K562 (cell line): ENCODE results near the gene ZAP70. TPM values are rescaled to one million over a fixed set of nuclear protein-coding genes. Genes with fewer than 3 reads are reported as not detected.

Experiments
- ATAC-seq: fragments of 200-7000 bp; cut with Tn5 transposase; 3 replicates; pipeline ENCODE4 v1.9.1; 2020; ENCODE audit warnings: moderate library complexity
- BruUV-seq: library from RNA; stranded (reverse); fragments of 400-500 nt; replicated peaks from 2 replicates; lab custom pipeline; 2021; lab: Mats Ljungman, UMichigan
- CTCF ChIA-PET: fragments of 300-600 bp; formaldehyde crosslinking; extraction: SDS; loops from one replicate; lab custom pipeline; 2021; ENCODE audit warnings: low intra/inter-chr PET ratio; lab: Yijun Ruan, JAX
- POLR2A ChIA-PET: fragments of 300-600, 350-650 bp; sonication (Branson Sonifier 250); formaldehyde crosslinking; extraction: SDS; loops from one replicate; lab custom pipeline; 2021; ENCODE audit warnings: antibody characterized with exemption, inconsistent platforms; lab: Yijun Ruan, JAX
- DNase-seq, 4 experiments: peaks; one replicate each; pipeline versions ENCODE4 v3.0.0 to v3.0.0-alpha.2; 2011 to 2018; ENCODE audit warnings: low spot score in 3 of 4, mixed read lengths in 3 of 4; ENCODE audit errors: extremely low read depth in 1 of 4
- FAIRE-seq: peaks from 2 replicates; lab custom pipeline; 2011; peaks lifted over from hg19 to GRCh38; lab: Jason Lieb, UNC
- H2AFZ ChIP-seq: 2 replicates; pipeline ENCODE4 v1.6.0; 2011; ENCODE audit warnings: low read depth, low read length, control low read depth, inconsistent platforms
- H3K27ac ChIP-seq: fragments of 200-600 bp; 3 replicates; pipeline ENCODE4 v1.8.0; 2011; ENCODE audit warnings: low read depth, mild to moderate bottlenecking, control low read depth, inconsistent platforms, low read length, moderate library complexity, mixed read lengths; ENCODE audit errors: extremely low read depth
- H3K27me3 ChIP-seq, 2 experiments: fragments of 300-600 bp in 1 of 2; 2 replicates in 1 of 2; 3 replicates in 1 of 2; pipeline versions ENCODE4 v1.6.0 to v1.8.0; 2011; ENCODE audit warnings: inconsistent platforms in 2 of 2, low read length in 2 of 2, mild to moderate bottlenecking in 1 of 2, mixed read lengths in 1 of 2, moderate library complexity in 1 of 2; ENCODE audit not compliant: control insufficient read depth in 2 of 2, insufficient read depth in 2 of 2
- H3K36me3 ChIP-seq: fragments of 300-600 bp; 3 replicates; pipeline ENCODE4 v1.8.0; 2011; ENCODE audit warnings: mild to moderate bottlenecking, low read length, inconsistent platforms; ENCODE audit not compliant: control insufficient read depth, insufficient read depth
- H3K4me1 ChIP-seq, 2 experiments: fragments of 200-600 bp in 1 of 2; replicated peaks in 1 of 2; 2 replicates in 1 of 2; 3 replicates in 1 of 2; pipeline versions ENCODE4 v1.5.1 to v1.8.0; 2011; ENCODE audit warnings: inconsistent platforms in 2 of 2, low read length in 2 of 2, mild to moderate bottlenecking in 1 of 2, mixed read lengths in 1 of 2, moderate library complexity in 1 of 2; ENCODE audit not compliant: control insufficient read depth in 2 of 2, insufficient read depth in 2 of 2
- H3K4me2 ChIP-seq: 2 replicates; pipeline ENCODE4 v1.6.1; 2011; ENCODE audit warnings: low read length, control low read depth, inconsistent platforms, mixed read lengths; ENCODE audit not compliant: insufficient read depth
- H3K4me3 ChIP-seq: fragments of 200-600 bp; sonication (generic), shearing (Covaris generic); 2 replicates; pipeline ENCODE4 v1.5.1; 2016; ENCODE audit warnings: control low read depth, inconsistent platforms
- H3K79me2 ChIP-seq: fragments of 200-600 bp; 3 replicates; pipeline ENCODE4 v1.8.0; 2011; ENCODE audit warnings: low read length, inconsistent platforms; ENCODE audit not compliant: control insufficient read depth, insufficient read depth
- H3K9ac ChIP-seq, 2 experiments: 2 replicates each; pipeline versions ENCODE4 v1.6.0 to v1.6.1; 2011; ENCODE audit warnings: low read depth in 2 of 2, low read length in 2 of 2, control low read depth in 1 of 2, inconsistent platforms in 1 of 2, mild to moderate bottlenecking in 1 of 2, mixed read lengths in 1 of 2; ENCODE audit not compliant: insufficient read depth in 1 of 2
- H3K9me1 ChIP-seq: one replicate; pipeline ENCODE4 v1.6.0; 2011; ENCODE audit warnings: inconsistent platforms, mild to moderate bottlenecking, low read length, moderate library complexity; ENCODE audit not compliant: control insufficient read depth, insufficient read depth
- H3K9me3 ChIP-seq: replicated peaks from 2 replicates; pipeline ENCODE4 v1.5.1; 2011; ENCODE audit warnings: low read depth, low read length, inconsistent platforms; ENCODE audit not compliant: control insufficient read depth, insufficient read depth
- H4K20me1 ChIP-seq: replicated peaks from 2 replicates; pipeline ENCODE4 v1.6.1; 2011; ENCODE audit warnings: low read length, inconsistent platforms, mixed read lengths; ENCODE audit not compliant: control insufficient read depth, insufficient read depth
- CHD2 ChIP-seq: IDR thresholded peaks from 2 replicates; pipeline ENCODE4 v1.6.1; 2011; ENCODE audit warnings: low read depth, low read length
- FOXA3 ChIP-seq, 2 experiments: fragments of 450-650 bp in 1 of 2; sonication (generic) in 1 of 2; formaldehyde crosslinking; IDR thresholded peaks in 1 of 2; conservative IDR thresholded peaks in 1 of 2; 2 replicates each; pipeline versions ENCODE4 v1.4.0 to v1.8.0; 2020 to 2022; ENCODE audit warnings: mild to moderate bottlenecking in 2 of 2, missing genetic modification reagents in 1 of 2
- GTF2A2 ChIP-seq: IDR thresholded peaks from 2 replicates; pipeline ENCODE4 v1.6.1; 2016; ENCODE audit warnings: mild to moderate bottlenecking, missing genetic modification characterization, missing compliant biosample characterization
- ZNF184 ChIP-seq: sonication (generic); formaldehyde crosslinking; IDR thresholded peaks from 2 replicates; pipeline ENCODE4 v1.5.0; 2020; ENCODE audit warnings: missing genetic modification reagents
- WGBS: fragments of 100-300 bp; shearing (Covaris generic); methylation state at CpG from one replicate; pipeline ENCODE4 v1.1.6; 2016; ENCODE audit warnings: low coverage, mixed read lengths; ENCODE audit not compliant: insufficient coverage; ENCODE audit errors: missing lambda C conversion rate; 5-methylcytosine and 5-hydroxymethylcytosine counted together
- in situ Hi-C: fragments of 300-500 bp; cut with MboI; formaldehyde crosslinking; loops from 4 replicates; pipeline ENCODE4 v1.15.0; 2018; ENCODE audit warnings: inconsistent platforms, mixed read lengths
- intact Hi-C: fragments of 100-400 bp; cut with micrococcal nuclease; formaldehyde crosslinking; loops from 2 replicates; pipeline ENCODE4 v1.14.2; 2022
- polyA plus RNA-seq, 8 experiments: library from polyadenylated mRNA; depleted of rRNA in 4 of 8; stranded (reverse) in 5 of 8; unstranded in 3 of 8; fragments of >200 nt; fragmentation: Nextera tagmentation in 2 of 8; fragmentation: Illumina TruSeq in 1 of 8; extraction: Ambion mirVana in 2 of 8; extraction: Trizol in 1 of 8; gene quantifications; 2 replicates each; pipeline versions ENCODE4 v1.2.1 to v1.2.3, GENCODE V29; 2011 to 2014; ENCODE audit warnings: inconsistent platforms in 1 of 8, missing spikeins in 1 of 8
- total RNA-seq, 7 experiments: library from RNA; depleted of rRNA in 6 of 7; stranded (reverse); fragments of >200 nt in 6 of 7; fragmentation: Illumina TruSeq in 2 of 7; extraction: Trizol in 2 of 7; gene quantifications; 2 replicates each; pipeline versions ENCODE4 v1.2.1 to v1.2.3, GENCODE V29; 2011 to 2021; ENCODE audit warnings: low replicate concordance in 1 of 7
- TF ChIP-seq, protein P1 (sequence below): sonication (generic); formaldehyde crosslinking; IDR thresholded peaks from 2 replicates; pipeline ENCODE4 v1.8.0; 2023; ENCODE audit warnings: mild to moderate bottlenecking, missing genetic modification reagents
- TF ChIP-seq, protein P2 (sequence below), 2 experiments: fragments of 450-650 bp in 1 of 2; IDR thresholded peaks; 2 replicates each; pipeline ENCODE4 v1.6.1; 2011 to 2017; ENCODE audit warnings: low read depth in 2 of 2, antibody characterized with exemption in 1 of 2, borderline replicate concordance in 1 of 2, low read length in 1 of 2, mild to moderate bottlenecking in 1 of 2, mixed read lengths in 1 of 2; ENCODE audit not compliant: control insufficient read depth in 1 of 2

The ZAP70 gene
- total and polyA plus RNA-seq, 9 of the 15 experiments (the other 6 are each of a cell fraction or from before 2014, with no cell fraction given) = 0.06 to 0.80 (median 0.21) TPM; not detected in 1

- Histone ChIP-seq H3K27me3 (peaks cover 11 to 71% of the 10 kb centered on the region in 2 experiments; a peak in 3 of 5 replicates), H3K79me2 (no peaks in the 10 kb centered on the region), H3K27ac (no peak overlapping the region), H4K20me1 (no peaks in the 10 kb centered on the region), H2AFZ (no peak overlapping the region), H3K4me2 (no peak overlapping the region), H3K9me3 (no peaks in the 10 kb centered on the region), H3K36me3 (no peaks in the 10 kb centered on the region), H3K9me1 (no peaks in the 10 kb centered on the region), H3K4me1 (peaks cover 6 to 34% of the 10 kb centered on the region in 2 experiments; a peak in 4 of 5 replicates), H3K9ac (no peak overlapping the region), H3K4me3 (no peak overlapping the region)
- TF ChIP-seq ZNF184 (CRISPR knock-in tag) (no peak), CHD2 (no peak), FOXA3 (CRISPR knock-in tag; conservative IDR thresholded peaks at IDR 0.05 in 1 of 2, IDR thresholded peaks at IDR 0.05 in 1 of 2) (no peak), GTF2A2 (tag) (no peak)
- TF ChIP-seq, protein P1, sequence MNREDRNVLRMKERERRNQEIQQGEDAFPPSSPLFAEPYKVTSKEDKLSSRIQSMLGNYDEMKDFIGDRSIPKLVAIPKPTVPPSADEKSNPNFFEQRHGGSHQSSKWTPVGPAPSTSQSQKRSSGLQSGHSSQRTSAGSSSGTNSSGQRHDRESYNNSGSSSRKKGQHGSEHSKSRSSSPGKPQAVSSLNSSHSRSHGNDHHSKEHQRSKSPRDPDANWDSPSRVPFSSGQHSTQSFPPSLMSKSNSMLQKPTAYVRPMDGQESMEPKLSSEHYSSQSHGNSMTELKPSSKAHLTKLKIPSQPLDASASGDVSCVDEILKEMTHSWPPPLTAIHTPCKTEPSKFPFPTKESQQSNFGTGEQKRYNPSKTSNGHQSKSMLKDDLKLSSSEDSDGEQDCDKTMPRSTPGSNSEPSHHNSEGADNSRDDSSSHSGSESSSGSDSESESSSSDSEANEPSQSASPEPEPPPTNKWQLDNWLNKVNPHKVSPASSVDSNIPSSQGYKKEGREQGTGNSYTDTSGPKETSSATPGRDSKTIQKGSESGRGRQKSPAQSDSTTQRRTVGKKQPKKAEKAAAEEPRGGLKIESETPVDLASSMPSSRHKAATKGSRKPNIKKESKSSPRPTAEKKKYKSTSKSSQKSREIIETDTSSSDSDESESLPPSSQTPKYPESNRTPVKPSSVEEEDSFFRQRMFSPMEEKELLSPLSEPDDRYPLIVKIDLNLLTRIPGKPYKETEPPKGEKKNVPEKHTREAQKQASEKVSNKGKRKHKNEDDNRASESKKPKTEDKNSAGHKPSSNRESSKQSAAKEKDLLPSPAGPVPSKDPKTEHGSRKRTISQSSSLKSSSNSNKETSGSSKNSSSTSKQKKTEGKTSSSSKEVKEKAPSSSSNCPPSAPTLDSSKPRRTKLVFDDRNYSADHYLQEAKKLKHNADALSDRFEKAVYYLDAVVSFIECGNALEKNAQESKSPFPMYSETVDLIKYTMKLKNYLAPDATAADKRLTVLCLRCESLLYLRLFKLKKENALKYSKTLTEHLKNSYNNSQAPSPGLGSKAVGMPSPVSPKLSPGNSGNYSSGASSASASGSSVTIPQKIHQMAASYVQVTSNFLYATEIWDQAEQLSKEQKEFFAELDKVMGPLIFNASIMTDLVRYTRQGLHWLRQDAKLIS (CRISPR knock-in tag) = no peak
- TF ChIP-seq, protein P2, sequence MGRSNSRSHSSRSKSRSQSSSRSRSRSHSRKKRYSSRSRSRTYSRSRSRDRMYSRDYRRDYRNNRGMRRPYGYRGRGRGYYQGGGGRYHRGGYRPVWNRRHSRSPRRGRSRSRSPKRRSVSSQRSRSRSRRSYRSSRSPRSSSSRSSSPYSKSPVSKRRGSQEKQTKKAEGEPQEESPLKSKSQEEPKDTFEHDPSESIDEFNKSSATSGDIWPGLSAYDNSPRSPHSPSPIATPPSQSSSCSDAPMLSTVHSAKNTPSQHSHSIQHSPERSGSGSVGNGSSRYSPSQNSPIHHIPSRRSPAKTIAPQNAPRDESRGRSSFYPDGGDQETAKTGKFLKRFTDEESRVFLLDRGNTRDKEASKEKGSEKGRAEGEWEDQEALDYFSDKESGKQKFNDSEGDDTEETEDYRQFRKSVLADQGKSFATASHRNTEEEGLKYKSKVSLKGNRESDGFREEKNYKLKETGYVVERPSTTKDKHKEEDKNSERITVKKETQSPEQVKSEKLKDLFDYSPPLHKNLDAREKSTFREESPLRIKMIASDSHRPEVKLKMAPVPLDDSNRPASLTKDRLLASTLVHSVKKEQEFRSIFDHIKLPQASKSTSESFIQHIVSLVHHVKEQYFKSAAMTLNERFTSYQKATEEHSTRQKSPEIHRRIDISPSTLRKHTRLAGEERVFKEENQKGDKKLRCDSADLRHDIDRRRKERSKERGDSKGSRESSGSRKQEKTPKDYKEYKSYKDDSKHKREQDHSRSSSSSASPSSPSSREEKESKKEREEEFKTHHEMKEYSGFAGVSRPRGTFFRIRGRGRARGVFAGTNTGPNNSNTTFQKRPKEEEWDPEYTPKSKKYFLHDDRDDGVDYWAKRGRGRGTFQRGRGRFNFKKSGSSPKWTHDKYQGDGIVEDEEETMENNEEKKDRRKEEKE (IDR thresholded peaks at IDR 0.05; ENCODE audit: borderline replicate concordance in 1 of 2, control insufficient read depth in 1 of 2, low read depth in 2 of 2, low read length in 1 of 2) = no peak
- no peak for DNase-seq
- intact Hi-C loops = no loop called here
- ChIA-PET CTCF (no interaction called here), POLR2A (interaction anchor here (0.6 kb wide), 1 partner anchor 203 kb away, joined by 4 read pairs; no protein-coding TSS in a partner anchor)
- in situ Hi-C loops = no loop called here
- 0% methylated on average over 4 of the region's 4 CpGs for WGBS
- no TSS peak for BruUV-seq
- no peak for FAIRE-seq
- no peak for ATAC-seq
Observed at GRCh38 chr2:97736185-97736584, 22.8 kb downstream of the ZAP70 start.
